HK-2 (cell line): ENCODE measurements around the gene TBL1XR1.
"Not testable (repeated sequence)": the region's sequence is repeated elsewhere in the genome, so short reads cannot be mapped to it uniquely, and the experiment has no call there.

Experiments used
- DNase-seq: peaks from one replicate; pipeline ENCODE4 v3.0.0-alpha.2; 2018; ENCODE audit not compliant: unreplicated experiment

Gene TBL1XR1

DNA sequence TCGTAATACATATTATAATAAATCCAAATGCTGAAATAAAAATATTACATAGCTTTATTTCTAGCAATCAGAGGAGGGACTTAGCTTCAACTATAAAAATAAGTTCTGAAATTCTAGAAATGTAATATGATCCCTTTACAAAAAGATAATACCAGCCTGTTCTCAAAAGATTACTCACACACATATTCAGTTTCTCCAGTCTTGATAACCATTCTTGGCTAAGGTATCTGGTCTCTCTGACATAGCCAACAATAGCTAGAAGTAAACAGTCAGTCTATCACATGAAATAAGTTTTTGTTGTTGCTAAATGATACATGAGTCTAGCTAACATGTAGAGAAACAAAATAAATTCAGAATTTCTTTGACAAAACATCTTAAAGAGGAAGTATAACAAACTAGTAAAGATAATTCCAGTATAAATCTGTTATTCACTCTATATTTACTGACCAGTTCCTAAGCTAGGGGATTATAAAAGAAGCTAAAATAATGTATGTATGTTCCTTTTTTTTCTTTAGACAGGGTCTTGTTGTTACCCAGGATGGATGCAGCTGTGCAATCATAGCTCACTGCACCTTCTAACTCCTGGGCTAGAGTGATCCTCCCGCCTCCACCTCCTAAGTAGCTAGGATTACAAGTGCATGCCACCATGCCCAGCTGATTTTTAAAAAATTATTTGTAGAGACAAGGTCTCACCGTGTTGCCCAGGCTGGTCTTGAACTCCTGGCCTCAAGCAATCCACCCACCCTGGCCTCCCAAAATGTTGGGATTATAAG is 170.6 kb downstream of the TBL1XR1 start:
- DNase-seq: no peak

DNA sequence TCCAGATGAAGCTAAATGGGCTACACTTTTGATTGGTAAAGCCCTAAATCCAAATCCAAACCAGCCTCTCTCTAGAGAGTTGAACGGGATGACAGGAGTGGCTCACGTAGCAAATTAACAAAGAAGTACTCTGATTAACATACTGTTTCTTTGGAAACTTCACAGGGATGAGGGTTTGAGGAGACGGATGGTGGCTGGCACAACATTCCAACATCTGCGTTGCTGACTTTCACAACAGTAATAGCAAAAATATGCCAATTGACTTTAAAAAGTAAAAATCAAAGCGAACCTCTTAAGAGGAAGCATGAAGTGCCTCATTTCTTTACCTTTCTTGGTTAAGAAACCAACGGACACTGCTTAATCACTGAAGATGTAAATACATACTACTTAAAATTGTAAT is 181.4 kb downstream of the TBL1XR1 start:
- DNase-seq: no peak

DNA sequence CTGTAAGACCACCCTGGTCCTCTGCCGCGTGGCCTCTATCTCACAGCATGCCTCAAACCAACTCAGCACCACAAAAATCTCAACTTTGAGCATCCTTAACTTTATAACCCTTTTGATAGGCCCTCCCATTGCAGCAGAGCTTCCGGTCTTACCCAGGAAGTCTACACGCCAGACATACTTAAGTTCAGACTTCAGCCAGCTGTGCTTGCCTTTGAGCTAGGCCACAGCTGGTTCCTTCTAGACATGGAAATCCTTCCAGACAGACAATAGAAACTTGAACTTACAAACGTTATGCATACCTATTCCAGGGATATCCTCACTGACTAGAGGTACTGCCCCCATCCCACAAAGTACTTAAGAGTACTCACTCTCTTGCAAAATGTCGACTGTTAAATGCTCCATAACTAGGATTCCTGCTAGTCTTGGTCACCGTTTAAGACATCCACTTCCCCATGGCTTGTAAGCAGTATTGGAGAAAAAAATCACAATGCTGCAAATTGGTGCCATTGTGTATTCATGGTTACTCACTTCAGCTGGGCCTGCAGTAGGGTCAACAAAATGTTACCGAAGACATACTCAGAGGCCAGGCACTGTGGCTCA is 183.5 kb downstream of the TBL1XR1 start:
- DNase-seq: no peak

DNA sequence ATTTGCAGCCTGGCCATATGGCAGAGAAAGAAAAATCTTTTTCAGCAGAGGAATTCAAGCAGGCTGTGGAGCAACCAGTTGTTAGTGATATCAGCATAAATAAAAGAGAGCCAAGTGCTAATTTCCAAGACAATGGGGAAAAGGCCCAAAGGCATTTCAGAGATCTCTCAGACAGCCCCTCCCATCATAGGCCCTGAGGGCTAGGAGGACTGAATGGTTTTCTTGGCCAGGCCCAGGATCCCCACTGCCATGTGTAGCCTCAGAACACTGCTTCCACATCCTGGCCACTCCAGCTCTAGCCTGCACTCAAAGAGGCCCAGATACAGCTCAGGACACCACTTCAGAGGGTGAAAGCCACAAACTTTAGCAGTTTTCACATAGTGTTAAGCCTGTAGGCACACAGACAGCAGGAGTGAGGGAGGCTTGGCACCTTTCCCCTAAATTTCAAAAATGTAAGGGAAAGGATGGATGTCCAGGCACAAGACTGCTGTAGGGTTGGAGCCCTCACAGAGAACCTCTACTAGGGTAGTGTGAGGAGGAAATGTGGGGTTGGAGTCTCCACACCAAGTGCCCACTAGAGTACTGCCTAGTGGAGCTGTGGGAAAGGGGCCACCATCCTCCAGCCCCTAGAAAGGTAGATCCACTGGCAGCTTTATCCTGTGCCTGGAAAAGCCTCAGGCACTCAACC is 191.4 kb downstream of the TBL1XR1 start:
- DNase-seq: no peak

DNA sequence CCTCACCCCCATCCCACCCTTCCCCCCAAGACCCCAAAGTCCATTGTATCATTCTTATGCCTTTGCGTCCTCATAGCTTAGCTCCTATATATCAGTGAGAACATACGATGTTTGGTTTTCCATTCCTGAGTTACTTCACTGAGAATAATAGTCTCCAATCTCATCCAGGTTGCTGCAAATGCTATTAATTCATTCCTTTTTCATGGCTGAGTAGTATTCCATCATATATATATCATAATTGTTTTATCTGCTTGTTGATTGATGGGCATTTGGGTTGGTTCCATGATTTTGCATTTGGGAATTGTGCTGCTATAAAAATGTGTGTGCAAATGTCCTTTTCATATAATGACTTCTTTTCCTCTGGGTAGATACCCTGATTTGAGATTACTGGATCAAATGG is 197.1 kb downstream of the TBL1XR1 start:
- DNase-seq: not testable (repeated sequence)

DNA sequence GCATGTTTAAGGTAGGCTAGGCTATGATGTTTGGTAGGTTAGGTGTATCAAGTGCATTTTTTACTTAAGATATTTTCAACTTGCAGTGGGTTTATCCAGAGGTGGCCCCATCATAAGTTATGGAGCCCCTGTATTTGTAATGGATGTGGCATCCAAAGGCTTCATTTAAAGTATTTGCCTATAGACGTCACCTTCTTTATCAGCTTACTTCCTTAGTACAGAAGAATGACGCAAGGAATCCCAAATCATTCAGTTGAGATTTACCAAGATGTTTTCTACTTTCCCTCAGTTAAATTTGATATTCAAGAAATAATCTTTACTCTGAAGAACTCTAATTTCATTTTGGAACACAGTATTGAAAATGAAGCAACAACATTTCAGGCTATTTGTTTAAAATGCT is 201.3 kb downstream of the TBL1XR1 start:
- DNase-seq: no peak

DNA sequence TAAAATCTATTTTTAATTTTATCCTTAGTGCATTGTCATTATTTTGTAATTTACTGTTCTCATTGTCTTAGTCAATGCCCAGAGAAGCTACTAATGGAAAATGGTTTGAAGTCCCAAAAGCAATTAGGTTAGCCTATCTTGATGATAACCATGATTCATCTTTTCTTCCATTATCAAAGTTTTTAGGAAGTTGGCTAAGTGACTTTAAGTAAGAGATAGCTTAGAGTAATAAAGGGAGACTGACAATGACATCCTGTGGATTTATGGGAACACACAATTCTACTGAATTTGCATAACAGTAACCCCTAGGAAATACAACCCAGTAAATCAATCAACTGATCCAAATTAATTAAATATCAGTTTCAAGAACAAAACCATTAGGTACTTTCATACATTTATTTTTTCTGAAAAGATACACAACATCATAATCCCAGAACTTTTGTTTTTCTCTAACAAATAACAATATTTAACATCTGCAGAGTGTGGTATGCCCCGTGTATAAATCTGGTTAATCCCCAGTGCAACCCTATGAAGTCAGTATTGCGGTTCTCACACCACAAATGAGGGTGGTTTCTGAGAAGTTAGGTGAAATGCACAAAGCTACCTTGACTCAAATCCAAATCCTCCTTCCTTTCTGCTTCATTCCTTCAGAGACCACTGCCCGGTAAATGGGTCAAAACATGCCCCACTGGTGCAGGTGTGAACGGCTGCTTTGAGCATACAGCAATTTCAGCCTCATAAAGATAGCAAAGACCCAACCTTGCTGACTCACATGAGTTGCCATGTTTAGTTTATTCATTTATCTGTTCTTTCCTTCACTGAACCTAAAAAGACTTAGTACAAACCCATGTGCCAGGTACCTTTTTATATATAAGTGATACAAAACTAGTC is 202.1 kb downstream of the TBL1XR1 start:
- no peak for DNase-seq

DNA sequence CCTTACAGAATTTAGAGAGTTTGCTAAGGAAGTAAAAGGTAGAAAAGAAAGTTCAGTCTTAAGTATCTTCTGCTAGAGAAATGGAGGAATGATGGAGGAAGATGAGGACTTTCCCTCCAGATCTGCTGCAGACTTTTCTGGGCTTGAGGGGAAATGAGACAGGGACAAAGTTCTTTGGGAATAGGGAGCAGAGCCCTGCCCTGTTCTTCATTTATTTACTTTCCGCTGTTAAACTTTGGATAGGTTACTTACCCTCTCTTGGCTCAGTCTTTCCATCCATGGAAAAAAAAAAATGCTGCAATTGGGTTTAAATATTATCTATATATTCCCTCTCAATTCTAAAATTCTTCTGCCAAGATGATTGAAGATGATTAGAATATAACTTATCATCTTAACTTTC is 202.9 kb downstream of the TBL1XR1 start:
- DNase-seq: no peak

DNA sequence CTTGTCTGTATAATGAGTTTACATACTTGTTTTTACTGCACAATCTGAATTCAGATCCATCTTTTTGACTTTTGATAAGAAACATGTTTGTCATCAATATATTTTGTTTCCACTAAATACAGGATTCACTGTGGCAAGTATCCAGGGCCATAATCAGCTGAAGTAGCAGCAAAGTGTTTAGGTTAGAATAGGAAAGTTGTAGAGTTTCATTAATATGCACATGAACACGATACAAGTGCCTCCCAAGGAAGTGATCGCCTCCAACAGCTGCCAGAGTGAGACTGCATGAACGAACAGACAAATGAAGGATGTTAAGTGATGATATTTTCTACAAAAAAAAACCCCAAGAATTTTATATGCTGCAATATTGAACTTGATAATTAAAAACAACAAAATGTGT is 204.3 kb downstream of the TBL1XR1 start:
- DNase-seq: no peak

DNA sequence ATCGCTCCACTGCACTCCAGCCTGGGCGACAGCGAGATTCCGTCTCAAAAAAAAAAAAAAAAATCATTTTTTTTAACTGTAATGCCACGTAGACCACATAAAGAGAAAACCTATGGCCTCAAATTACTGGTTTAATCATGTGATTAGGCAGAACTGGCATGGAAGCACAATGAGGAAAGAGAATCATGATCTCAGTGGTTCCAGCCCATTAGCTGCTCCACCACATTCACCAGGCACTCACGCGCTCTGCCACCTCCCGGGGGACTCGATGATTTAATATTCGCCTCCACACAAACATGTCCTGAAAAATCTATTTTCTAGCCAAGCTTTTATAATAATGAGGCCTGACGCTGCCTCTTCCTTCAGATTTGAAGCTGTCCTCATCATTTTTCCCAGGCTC is 204.7 kb downstream of the TBL1XR1 start:
- no peak for DNase-seq

DNA sequence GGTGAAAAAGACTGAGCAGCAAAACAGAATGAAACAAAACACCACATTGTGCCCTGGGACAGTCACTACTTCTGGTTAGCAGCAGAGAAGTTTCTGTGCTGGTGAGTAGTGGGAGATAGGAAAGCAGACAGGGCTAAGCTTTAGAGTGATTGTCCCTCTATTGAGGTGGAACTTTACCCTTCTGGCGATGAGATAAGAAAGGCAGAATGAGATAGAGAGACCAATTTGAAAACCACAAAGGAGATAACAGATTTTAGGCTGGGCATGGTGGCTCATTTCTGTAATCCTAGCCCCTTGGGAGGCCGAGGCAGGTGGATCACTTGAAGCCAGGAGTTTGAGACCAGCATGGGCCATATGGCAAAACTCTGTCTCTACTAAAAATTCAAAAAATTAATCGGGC is 208.5 kb downstream of the TBL1XR1 start:
- DNase-seq: no peak

DNA sequence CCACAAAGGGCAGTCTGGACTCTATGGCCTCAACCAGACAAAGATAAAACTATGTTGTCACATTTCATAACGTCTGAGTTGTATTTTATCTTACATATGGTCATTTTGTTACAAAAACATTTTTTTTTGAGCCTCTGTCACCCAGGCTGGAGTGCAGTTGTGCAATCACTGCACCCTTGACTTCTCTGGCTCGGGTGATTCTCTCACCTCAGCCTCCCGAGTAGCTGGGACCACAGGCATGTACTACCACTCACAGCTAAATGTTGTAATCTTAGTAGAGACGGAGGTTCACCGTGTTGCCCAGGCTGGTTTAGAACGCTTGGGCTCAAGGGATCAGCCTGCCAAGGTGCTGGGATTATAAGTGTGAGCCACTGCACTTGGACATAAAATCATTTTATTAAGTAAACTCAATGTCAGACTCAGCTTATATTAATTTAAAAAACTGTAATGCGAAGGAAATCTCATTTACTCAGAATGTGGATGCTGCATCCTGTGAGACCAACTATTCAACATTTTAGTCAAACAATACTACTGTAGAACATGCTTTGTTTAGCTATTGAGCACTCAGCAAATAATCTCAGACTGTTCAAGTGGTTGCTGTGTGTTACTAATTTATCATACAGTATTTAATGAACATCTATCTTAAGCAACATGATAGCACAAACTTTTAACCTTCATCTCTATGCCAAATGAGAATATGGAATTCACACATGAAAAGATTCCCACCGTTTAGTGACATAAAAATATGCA is 209.2 kb downstream of the TBL1XR1 start:
- DNase-seq: no peak

DNA sequence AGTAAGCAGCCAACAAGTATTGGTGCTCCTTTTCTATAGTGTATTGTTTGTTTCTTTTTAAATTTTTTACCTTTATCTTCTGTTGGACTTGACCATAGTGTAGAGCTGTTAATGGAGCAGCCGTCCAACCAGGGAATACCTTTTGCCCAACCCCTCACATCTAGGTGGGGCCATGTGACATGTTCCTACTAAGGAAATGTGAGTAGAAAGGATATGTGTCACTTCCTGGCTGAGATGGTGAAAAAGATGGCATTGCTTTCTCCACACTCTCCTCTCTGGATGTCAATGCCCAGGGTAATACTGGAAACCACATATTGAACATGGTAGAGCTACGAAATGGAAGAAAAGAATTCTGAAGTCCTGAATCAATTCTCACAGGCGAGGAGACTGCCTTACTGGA is 218.8 kb downstream of the TBL1XR1 start:
- DNase-seq: no peak

DNA sequence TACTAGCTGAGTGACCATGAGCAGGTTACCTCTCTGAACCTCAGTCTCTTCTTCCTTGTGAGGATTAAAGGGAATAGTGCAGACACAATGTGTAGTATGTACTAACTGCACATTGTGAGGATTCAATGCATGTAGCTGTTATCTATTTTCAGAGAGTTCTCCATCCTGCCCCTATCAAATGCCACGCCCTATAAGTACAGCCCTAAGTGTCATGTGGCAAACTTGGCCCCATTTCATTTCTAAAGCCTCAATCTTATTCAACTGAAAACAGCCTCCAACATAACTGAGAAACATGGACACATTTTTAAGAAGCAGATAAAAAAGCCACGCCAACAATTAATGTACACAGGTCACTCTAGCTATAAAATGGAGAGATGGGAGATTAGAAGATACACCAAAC is 220.0 kb downstream of the TBL1XR1 start:
- no peak for DNase-seq

DNA sequence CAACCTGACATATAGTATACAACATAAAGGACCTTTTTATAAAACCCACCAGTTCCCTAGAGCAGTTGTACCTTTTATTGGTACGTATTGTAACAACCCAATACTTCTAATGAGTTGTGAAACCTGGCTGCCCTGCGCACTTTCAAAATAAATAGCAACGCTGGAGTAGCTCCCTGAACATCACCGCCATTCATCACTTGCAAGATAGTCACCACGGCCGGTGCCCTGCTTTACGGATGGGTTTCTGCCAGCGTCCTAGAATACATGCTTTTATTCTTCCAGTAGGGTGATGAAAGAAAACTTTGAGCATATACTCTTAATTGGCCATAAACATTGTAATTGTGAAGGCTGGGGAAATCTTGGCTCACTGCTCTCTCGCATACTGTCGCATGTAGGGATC is 220.7 kb downstream of the TBL1XR1 start:
- DNase-seq: no peak

DNA sequence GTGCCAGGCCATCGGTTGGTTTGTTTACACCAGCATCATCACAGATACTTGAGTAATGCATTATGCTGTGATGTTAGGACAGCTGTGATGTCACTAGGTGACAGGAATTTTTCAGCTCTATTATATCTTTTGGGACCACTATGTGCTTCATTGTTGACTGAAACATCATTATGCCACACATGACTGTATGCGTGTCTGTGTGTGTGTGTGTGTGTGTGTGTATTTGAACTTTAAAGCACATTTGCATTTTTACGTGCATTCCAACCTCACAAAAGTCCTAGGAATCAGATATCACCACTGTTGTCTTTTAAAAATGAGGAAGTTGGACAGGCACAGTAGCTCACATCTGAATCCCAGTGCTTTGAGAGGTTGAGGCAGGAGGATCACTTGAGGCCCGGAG is 223.0 kb downstream of the TBL1XR1 start:
- DNase-seq: no peak

DNA sequence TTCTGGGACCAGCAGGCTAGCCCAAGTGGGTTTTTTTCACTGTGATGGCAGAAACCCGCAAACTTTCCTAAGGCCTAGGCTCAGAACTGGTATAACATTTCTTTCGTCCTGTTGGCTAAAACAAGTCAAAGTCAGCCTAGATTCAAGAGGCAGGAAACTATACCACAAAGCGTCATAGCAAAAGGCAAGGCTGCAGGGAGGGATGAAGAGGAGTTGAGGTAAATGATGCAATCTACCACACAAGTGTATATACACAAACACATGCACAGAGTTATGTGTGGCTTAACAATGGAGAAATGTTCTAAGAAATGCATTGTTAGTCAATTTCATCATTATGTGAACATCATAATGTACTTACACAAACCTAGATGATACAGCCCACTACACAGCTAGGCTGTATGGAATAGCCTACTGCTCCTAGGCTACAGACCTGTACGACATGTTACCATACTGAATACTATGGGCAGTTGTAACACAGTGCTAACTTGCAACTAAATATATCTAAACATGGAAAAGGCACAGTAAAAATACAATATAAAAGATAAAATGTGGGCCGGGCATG is 225.6 kb downstream of the TBL1XR1 start:
- DNase-seq: no peak

DNA sequence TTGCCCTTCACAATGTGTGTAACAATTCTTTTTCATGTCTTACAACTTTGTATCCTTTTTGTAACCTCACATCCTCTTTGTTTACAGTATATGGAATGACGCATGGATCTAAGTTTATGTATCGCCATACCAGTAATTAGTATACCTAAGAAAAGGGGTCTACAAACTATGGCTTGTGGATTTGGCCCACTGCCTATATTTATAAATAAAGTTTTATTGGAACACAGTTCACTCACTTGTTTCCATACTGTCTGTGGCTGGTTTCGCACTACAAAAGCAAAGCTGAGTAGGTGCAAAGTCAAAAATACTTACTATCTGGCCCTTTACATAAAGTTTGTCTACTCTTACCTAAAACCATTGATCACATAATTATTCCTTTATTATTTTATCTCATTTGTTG is 226.5 kb downstream of the TBL1XR1 start:
- no peak for DNase-seq

DNA sequence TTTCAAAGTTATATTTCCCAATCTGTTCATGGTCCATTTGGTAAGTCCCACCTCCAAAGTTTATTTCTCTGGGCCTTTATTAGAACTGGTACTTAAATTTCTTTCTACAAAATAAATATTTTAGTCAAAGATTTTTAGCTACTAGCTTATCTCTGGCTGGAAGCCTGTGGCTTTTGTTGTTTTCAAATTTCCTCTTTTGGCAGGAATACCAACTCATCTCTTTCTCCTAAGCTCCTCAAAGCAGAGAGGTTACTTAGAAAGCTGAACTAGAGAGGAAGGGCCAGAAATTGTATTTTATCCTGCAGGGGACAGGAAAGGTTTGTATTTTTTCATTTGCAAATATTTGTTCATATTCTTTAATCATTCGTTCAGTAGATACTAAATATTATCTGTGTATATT is 227.8 kb downstream of the TBL1XR1 start:
- no peak for DNase-seq
